Midbrain (tissue), 1 donor: ENCODE results near the gene DAB2.
"Not testable (repeated sequence)": the region's sequence is repeated elsewhere in the genome, so short reads cannot be mapped to it uniquely, and the experiment has no call there.

Source experiments
- DNase-seq: peaks from one replicate; lab custom pipeline; 2025; lab: John Stamatoyannopoulos, UW

The DAB2 gene

DNA sequence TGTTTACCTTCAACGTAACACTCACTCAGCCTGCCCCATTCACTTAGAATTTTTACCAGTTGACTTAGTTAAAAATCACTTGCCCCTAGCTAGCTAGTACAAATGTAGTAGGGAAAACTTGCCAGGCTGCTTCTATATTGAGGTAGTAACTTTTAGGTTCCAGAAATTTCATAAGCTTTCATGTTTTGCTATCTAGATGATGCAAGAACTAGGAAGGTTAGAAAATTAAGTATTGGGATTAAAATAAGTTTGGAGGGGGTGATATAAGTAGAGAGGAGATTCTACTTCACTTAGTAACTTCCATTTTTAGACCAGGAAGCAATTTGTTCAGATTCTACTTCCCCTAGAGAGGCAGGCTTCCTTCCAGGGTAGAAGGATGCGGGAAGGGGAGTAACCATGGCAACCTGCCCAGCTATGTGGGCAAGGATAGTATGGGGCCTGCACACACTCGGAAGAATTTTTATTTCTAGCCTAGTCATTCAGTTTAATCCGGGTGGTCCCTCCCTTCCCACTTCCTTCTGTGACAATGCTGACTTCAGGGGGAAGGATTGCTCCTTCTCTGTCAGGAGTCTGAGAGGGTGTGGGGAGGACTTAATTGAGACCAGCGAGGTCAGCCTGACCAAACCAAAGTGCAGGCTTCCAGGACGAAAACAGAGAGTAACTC, 4.2 kb downstream of the DAB2 start:
- DNase-seq: no peak

DNA sequence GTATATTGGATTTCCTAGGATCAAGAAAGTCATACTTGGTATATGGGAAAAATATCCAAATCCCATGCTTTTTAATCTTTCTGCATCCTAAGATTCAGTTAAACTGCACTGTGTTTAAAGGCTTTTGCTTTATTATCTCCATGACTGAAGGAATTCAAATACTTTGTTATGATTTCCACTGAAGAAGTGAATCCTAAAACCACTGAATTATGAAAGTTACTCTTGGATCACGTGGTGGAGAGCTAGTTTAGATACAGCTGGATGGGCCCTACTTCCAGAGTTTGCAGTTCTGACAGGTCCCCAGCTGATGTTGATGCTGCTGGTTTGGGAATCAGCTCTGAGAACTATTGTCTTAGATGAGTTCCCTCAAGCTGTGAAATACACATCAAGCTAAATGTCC, 5.0 kb downstream of the DAB2 start:
- DNase-seq: no peak

DNA sequence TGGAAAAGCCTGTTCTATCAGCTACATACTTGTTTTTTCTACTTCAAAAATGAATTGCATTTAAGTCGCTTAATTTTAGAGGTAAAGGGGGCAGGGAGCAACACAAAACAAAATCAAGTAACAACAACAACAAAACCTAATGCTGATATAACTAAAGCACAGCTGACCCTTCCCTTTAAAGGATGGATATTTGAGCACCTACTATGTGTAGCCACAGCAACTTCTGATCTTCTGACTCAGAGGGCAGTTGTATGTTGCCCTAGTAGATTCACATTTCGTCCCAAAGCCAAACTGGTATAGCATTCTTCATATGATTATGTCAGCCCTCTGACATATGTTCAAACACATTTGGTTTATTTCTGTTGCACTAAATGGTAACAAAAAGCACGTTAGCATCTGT, 6.8 kb downstream of the DAB2 start:
- no peak for DNase-seq

DNA sequence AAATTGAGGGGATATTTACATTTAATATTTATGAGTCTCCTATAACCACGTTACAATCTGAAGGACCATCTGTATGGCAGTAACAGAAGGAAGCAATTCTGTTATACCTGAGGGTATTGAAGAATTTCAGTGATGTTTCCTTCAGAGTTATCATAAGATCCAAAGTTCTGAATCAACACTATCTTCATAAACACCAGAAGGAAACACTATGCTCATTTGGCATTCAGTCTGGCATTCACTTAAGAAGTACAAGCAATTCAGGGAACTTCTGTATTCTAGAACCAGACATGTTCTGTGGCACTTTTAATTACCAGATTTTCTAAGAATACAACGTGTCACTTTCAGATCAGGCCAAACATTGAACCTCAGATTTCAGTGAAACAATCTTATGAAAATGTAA, 9.6 kb downstream of the DAB2 start:
- DNase-seq: no peak

DNA sequence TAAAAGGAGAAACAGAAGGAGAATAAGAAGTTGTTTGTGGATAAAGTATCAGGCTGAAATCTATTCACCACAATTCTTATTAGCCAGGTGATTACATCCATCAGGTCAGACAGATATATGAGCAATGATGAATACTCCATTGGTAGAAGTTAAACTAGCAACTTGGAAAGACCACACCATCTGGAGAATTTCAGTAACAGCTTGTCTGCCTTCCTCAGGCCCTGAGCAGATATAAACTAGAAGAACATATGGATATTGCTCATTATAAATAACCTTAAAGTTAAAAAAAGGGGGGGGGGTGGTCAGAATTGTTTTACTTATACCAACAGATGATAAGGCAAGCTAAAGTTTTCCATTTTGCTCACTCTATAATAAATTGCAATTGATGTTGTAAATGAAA, 10.4 kb downstream of the DAB2 start:
- no peak for DNase-seq

DNA sequence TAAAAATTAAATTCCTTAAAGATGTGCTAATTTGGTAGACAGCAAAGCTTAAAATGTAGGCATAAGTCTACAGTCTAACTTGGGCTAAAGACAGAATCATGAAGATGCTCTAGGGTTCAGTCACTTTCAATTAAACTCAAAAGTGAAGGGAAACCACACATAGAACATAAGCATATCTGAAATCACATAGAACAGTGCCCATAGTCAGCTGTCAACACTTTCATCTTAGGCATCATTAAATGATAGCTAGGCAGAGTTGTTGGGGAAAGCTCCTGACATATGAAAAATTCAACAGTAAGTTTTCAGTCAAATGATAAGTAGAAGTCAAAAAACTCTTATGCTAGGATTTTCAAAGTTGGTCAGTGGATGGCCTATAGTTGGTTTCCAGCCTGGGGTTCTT, 11.0 kb downstream of the DAB2 start:
- DNase-seq: no peak

DNA sequence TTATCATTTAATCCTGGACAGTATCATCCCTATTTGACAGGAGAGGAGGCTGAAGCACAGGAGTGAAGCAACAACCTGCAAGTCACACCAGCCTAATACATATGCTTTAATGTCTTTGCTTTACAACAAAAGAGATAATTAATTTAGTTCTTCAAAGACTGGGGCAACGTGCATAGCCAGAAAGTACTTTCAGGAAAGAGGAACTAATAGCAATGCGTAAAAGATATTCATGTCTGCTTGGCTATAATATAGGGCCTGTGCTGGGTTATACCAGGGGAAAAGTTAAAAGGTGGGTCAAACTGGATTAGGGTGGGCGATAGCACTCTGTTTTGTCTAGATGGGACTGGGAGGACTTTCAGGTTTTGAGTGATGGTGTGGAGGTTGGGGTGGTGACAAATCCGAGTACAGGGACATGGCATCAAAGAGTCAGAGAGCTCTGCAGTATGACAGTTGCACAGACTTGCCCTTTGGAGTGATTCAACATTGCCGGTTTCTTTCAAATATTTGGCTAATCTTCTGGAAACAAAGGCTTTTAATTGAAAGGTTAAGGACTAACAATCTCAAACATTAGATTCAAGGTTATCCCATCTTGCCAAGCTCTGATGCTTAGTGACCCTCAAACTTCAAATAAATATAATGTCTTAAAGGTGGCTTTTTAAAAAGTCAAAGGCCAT, 11.9 kb downstream of the DAB2 start:
- no peak for DNase-seq

DNA sequence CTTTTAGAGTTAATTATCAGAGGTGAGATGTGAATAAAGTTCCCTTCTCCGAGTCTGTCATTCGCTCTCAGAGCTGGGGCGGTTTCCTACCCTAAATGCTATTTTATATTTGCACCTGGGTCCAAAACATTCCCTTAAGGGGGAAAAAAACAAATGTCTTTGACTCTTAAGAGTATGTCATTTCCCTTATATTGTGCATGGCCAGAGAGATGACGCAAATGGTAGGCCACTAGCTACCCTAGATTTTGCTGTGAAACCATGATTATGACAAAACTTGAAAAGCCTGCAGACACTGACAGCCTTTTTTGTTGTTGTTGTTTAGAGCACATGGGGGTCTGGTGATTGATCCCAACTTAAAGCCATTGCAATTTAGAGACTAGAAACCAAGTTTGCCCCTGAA, 12.8 kb downstream of the DAB2 start:
- DNase-seq: no peak

DNA sequence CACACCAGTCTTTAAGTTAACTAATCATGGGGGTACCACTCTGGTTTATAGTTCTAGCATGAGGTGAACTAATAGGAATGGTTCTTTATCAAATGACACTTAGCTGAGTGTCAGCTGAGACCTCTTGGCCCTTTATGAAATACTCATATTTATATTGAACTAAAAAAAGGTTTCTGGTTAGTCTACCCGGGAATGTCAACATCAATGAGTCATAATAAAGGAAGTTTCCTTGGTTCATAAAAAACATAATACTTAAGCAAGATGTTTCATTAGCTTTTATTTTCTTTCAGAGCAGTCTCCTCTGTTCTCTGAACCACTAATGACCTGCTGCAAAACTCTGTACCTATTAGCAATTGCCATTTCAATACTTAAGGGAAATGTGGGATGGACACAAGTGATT, 13.7 kb downstream of the DAB2 start:
- no peak for DNase-seq

DNA sequence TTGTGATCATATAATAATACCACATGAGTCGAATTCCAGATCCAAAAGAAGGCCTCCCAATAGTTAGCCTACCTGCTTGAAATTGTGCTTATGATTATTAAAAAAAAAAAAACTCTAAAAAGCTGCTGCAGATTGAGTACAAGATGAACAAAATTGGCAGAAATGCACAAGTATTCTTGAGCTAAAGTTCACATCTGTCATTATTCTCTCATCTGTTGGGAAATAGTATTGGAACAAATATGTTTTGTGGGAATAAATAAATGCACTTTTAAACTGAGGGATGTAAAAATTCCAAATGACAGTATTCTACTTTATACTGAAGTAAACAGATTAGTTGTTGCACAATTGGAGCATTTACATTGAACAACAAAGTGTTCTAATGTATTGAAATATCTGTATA, 15.7 kb downstream of the DAB2 start:
- DNase-seq: no peak

DNA sequence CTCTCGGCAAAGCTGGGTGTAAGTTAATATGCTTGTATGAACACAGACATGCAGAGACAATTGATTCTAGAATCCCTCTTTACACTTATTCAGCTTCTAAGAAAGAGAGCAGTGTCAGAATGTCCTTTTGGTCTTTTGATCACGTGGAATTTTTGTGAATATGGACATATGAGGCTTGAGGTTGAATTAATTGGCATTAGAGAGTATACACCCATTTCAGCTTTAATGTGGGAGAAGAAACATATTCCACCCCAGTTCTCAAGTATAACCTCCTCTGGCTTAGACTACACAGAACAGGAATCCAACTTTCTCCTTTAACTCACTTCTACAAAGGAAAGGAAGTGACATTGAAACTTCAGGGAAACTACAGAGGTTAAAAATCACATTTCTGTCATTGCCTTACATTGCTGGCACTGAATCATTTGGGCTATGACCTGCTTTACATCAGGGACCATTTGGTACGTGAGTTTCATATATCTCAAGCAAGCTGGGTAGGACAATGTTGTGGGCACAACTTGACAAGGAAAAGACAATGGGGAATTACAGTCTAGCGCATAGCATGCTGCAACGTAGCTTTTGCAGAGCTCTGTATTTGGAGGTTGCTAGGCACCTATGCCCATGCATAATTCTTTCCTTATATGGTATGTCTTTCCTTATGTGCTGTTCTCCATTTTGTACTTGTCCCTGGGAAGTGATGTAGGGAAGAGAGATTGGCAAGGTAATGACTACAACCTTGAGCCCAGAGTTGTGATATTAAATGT, 19.5 kb downstream of the DAB2 start:
- no peak for DNase-seq

DNA sequence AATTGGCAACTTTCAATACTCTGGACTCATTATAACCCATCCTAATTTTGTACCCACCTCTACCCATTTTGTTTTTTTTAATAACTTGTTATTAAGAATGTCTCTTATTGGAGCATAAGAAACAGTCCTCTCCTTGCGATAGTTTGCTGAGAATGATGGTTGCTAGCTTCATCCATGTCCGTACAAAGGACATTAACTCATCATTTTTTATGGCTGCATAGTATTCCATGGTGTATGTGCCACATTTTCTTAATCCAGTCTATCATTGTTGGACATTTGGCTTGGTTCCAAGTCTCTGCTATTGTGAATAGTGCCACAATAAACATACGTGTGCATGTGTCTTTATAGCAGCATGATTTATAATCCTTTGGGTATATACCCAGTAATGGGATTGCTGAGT, 21.0 kb downstream of the DAB2 start:
- DNase-seq: not testable (repeated sequence)

DNA sequence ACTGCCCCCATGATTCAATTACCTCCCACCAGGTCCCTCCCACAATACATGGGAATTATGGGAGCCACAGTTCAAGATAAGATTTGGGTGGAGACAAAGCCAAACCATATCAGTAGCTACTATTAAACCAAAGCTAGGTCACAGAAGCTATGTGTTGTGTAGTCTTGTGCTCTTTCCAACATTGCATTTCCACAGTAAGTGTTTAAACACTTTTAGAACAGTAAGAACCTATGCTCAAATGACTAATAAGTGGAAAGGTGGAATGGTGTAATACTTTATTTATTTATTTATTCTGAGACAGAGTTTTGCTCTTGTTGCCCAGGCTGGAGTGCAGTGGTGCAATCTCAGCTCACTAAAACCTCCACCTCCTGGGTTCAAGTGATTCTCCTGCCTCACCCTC, 22.6 kb downstream of the DAB2 start:
- DNase-seq: not testable (repeated sequence)

DNA sequence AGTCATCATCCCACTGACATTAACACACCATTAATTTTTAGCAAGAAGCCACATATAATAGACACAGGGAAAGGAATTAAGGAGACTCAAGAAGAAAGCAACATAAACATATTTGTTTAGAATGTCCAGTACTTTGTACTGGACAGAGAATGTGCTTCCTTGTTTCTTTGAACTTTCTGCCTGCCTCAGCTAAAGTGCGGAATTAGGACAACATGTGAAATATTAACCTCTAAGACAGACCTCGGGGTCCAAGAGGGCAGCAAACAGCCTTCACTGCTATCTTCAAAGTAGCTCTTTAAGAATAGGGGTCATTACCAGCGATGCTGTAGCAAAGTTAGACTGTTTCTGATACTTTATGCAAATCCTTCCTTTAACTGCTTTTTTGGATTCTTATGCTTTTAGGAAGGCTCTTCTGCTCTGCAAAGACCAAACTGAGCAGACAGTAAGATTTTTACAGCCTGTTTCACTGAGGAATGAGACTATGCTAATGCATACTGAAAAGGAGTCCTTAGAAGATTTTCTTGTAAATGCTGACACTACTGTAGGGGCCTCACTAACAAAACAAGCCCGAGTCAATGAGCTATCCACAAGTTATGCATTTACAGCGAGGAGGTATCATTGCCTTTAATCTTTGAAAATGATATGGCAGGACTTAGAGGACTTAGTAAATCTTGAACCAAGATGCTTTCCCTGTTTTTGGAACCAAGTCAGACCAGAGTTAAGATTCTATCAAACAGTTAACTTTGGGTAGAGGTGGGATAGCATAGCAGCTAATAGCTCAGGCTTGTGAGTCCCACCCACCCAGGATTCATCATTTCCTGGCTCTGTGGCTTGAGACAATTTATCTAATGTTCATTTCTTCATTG, 23.8 kb downstream of the DAB2 start:
- DNase-seq: no peak

DNA sequence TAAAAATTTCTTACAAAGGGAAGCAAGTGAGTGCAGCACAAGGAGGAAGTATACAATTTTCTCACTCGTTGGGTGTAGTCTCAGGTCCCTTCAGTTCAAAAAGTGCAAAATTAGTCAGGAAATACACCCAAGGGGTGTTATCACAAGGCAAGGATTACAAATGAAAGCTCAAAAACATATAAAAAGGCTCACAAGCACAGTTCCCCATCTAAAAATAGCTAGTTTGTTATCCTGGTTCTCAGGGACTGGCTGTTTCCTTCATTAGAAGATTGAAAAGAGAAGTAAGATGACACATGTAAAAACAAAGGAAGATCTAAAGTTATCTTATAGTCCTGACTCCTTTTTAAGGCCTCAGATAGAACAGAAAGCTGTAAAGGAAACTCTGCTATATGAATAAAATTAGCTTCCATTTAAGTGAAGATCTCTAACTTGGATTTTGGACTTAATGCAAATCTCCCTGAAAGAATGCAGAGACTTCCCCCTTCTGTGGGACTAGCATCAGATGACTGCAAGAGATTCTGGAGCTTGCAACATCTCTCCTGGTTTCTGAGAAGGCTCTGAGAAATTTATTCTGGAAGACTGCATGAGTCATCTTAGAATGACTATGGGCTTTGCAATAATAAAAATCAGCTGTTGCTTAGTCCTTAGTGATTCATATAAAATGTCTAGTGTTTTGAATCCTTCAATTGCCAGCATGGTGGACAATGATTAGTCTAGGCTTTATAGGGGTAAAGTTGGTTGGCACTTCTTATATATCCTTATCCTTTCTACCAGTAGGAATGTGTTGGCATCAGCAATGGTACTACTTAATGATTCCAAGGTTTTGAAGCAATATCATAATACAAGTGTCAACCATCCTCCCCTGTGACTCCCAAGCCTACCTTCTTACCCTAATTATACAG, 25.4 kb downstream of the DAB2 start:
- peak; percentile 24 for DNase-seq

DNA sequence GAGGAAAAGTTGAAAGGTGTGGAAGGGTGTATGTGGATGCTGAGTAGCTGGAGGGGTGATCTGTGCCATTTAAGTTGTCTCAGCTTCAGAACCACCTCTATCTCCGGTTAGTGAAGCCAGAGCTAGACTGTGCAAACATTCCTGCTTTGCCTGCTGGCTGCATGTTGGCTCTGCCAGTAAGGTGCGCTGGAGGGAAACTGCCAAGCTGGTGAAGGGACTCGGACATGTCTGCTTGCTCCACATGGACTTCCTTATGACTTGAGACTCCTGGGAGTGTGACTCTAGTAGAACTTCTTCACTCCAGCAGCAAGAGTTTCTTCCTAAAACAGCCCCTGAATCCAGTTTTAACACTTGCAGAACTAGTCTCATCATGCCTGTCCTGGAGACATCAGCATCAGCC, 27.9 kb downstream of the DAB2 start:
- no peak for DNase-seq

DNA sequence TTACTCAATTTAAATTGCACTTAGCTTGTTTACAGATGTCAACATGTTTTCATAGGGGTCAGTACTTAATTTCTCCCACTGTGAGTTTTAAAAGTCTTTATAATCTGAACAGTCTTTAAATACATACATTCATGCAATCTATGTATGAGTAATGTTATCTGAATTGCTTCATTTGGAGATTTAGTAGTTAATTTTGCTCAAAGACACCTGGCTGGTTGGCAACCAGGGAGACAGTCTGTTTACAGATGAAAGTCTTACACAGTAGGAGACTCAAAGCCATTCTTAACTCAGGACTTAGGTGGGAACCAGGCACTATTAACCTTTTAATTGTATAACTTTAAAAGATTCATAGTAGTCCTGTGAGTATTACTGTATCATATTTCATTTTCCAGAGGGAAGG, 29.3 kb downstream of the DAB2 start:
- DNase-seq: no peak

DNA sequence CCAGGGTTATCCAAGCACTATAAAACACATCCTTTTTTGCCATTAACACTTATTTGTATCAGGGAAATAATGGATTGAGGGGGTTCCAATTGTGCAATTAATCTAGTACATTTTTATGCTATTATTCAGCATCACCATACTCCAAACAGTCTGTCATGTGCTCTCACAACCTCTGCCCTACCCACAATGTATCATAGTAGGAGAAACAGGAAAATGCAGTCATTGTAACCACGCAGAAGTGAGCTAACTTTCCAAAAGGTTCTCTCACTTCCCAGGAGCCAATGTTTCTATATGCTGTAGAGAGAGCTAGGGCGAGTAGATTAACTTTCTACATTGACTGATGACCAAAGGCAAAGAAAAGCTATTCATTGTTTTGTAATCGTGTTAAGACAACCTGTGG, 29.8 kb downstream of the DAB2 start:
- DNase-seq: no peak

DNA sequence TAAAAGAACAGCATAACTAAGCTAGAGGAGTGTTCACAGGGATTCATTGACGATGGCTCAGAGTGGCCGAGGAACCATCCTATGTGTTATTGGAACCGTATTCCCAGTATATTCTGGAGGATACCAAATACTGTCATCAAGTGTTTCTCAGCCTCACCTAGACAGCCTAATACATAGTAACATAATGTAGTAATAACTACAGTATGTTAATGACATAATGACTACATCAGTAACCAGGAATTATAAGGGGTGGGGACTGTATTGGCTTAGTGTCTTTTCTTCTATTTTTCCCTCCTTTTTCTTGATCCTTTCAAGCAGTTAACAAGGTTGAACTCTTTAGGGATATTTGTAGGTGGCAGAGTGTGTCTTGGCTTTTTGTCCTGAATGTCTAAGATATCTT, 33.8 kb downstream of the DAB2 start:
- DNase-seq: no peak

DNA sequence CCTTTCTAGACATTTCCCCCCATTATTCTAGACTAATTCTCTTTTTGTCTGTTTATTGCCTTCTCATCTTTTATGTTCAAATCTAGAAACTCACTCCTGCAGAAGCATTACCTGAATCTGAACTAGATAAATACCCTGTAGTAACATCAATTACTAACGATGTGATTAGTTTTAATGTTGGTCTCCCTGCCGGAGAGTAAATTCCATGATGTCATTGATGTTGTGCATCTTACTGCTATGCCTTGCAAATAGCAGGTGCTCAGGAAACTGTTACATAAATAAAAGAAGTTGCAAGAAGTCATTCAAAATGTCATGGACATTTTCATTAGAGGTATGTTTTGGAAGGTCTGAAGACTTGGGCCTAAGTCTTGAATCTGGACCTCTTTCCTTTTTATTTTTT, 37.5 kb downstream of the DAB2 start:
- no peak for DNase-seq

DNA sequence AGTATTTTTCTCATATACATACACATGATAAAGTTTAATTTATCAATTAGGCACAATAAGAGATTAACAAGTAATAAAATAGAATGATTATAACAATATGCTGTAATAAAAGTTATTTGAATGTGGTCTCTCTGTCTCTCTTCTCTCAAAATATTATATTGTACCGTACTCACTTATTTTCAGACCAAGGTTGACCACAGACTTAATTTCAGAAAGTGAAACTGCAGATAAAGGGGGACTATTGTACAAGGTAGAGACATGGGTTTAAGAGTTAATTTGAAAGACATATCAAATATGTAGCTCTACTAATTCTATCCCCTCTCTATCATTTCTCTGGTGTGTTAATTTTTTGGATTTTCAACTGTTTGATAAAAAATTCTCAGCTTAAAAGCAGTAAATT, 40.5 kb downstream of the DAB2 start:
- no peak for DNase-seq
